GM12878 (cell line): ENCODE results near the gene ZNF483.
A peak's percentile ranks its signal among the peaks of the same experiment; 100 is the strongest.

Source experiments
- BHLHE40 ChIP-seq, 2 experiments: fragments of 450-650 bp in 1 of 2; IDR thresholded peaks; 2 replicates each; pipeline ENCODE4 v1.6.1; 2011 to 2017; ENCODE audit warnings: low read depth in 2 of 2, borderline replicate concordance in 1 of 2, improper control_type of control experiment in 1 of 2, low read length in 1 of 2, mild to moderate bottlenecking in 1 of 2
- EGR1 ChIP-seq, 2 experiments: IDR thresholded peaks; 1 replicate in 1 of 2; 2 replicates in 1 of 2; pipeline ENCODE4 v1.6.1; 2011 to 2012; ENCODE audit warnings: low read depth in 2 of 2, low read length in 2 of 2, borderline replicate concordance in 1 of 2, mild to moderate bottlenecking in 1 of 2, moderate library complexity in 1 of 2
- EZH2 ChIP-seq: IDR thresholded peaks from 2 replicates; pipeline ENCODE4 v1.6.1; 2012; ENCODE audit warnings: low read depth, mild to moderate bottlenecking, control low read depth, inconsistent platforms, low read length, borderline replicate concordance; ENCODE audit not compliant: control insufficient read depth
- IKZF1 ChIP-seq: fragments of 450-650 bp; conservative IDR thresholded peaks from 2 replicates; pipeline ENCODE4 v1.6.1; 2017; ENCODE audit warnings: antibody characterized with exemption, mild to moderate bottlenecking
- MXI1 ChIP-seq: fragments of 150-350 bp; IDR thresholded peaks from 2 replicates; pipeline ENCODE4 v1.6.1; 2011; ENCODE audit warnings: low read depth, mild to moderate bottlenecking, inconsistent platforms, low read length, improper control_type of control experiment
- NRF1 ChIP-seq: conservative IDR thresholded peaks from 2 replicates; pipeline ENCODE4 v1.6.1; 2011; ENCODE audit warnings: mild to moderate bottlenecking, low read depth, low read length, improper control_type of control experiment
- POLR2A ChIP-seq: IDR thresholded peaks from 2 replicates; pipeline ENCODE4 v1.6.1; 2011; ENCODE audit warnings: low read depth, mild to moderate bottlenecking, low read length
- SREBF1 ChIP-seq: IDR thresholded peaks from 2 replicates; pipeline ENCODE4 v1.6.1; 2012; ENCODE audit warnings: mild to moderate bottlenecking, low read length
- TCF12 ChIP-seq: IDR thresholded peaks from 2 replicates; pipeline ENCODE4 v1.6.1; 2011; ENCODE audit warnings: low read depth, mild to moderate bottlenecking, low read length
- TF ChIP-seq, protein P1 (sequence below), 3 experiments: IDR thresholded peaks in 2 of 3; conservative IDR thresholded peaks in 1 of 3; 2 replicates each; pipeline ENCODE4 v1.5.1; 2011; ENCODE audit warnings: low read depth in 3 of 3, low read length in 3 of 3, mild to moderate bottlenecking in 3 of 3, control low read depth in 2 of 3, moderate library complexity in 2 of 3, inconsistent platforms in 1 of 3, mixed read lengths in 1 of 3; ENCODE audit not compliant: control insufficient read depth in 2 of 3, insufficient read depth in 1 of 3; ENCODE audit errors: extremely low read depth in 1 of 3
- TF ChIP-seq, protein P2 (sequence below): fragments of 450-650 bp; conservative IDR thresholded peaks from 2 replicates; pipeline ENCODE4 v1.6.1; 2017; ENCODE audit warnings: mild to moderate bottlenecking, moderate library complexity

DNA sequence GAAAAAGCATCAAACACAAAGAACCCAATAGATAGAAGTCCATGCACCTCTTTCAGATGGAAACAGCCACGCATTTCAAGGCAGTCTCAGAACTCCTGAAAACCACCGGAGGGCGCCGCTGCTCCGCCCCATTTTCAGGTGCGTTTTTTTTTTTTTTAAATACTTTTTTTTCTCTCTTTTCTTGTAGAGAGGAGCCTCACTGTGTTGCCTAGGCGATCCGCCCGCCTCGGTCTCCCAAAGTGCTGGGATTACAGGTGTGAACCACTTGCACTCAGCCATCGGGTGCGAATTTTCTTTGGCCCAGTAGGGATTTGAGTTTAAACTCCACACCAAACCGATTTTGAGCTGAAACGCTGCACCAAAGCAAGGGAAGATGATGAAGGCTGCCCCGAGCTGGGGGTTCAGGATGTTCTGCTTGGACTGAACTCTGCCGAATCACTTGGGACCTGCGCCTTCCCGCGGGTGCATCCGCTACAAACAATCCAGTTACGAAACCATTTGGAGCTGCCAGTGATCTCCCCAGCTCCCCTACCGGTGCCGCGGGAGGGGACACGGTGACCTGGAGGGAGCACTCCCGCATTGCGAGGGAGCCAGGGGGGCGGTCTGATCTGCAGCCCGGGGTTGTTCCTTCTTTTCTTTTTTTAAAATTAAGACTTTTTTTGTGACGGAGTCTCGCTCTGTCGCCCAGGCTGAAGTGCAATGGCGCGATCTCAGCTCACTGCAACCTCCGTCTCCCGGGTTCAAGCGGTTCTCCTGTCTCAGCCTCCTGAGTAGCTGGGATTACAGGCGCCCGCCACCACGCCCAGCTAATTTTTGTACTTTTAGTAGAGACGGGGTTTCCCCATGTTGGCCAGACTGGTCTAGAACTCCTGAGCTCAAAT is 73.1 kb downstream of the ZNF483 start:
- TF ChIP-seq, protein P1, sequence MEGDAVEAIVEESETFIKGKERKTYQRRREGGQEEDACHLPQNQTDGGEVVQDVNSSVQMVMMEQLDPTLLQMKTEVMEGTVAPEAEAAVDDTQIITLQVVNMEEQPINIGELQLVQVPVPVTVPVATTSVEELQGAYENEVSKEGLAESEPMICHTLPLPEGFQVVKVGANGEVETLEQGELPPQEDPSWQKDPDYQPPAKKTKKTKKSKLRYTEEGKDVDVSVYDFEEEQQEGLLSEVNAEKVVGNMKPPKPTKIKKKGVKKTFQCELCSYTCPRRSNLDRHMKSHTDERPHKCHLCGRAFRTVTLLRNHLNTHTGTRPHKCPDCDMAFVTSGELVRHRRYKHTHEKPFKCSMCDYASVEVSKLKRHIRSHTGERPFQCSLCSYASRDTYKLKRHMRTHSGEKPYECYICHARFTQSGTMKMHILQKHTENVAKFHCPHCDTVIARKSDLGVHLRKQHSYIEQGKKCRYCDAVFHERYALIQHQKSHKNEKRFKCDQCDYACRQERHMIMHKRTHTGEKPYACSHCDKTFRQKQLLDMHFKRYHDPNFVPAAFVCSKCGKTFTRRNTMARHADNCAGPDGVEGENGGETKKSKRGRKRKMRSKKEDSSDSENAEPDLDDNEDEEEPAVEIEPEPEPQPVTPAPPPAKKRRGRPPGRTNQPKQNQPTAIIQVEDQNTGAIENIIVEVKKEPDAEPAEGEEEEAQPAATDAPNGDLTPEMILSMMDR (IDR thresholded peaks at IDR 0.05 in 2 of 3, conservative IDR thresholded peaks at IDR 0.05 in 1 of 3; ENCODE audit: control insufficient read depth in 2 of 3, extremely low read depth in 1 of 3, insufficient read depth in 1 of 3, low read depth in 3 of 3, low read length in 3 of 3), result peak; percentile 52 to 67 (median 54); a peak in 5 of 6 replicates
- TF ChIP-seq, protein P2, sequence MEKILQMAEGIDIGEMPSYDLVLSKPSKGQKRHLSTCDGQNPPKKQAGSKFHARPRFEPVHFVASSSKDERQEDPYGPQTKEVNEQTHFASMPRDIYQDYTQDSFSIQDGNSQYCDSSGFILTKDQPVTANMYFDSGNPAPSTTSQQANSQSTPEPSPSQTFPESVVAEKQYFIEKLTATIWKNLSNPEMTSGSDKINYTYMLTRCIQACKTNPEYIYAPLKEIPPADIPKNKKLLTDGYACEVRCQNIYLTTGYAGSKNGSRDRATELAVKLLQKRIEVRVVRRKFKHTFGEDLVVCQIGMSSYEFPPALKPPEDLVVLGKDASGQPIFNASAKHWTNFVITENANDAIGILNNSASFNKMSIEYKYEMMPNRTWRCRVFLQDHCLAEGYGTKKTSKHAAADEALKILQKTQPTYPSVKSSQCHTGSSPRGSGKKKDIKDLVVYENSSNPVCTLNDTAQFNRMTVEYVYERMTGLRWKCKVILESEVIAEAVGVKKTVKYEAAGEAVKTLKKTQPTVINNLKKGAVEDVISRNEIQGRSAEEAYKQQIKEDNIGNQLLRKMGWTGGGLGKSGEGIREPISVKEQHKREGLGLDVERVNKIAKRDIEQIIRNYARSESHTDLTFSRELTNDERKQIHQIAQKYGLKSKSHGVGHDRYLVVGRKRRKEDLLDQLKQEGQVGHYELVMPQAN, result no peak
- TF ChIP-seq POLR2A (no peak), NRF1 (no peak), IKZF1 (no peak), EGR1 (IDR thresholded peaks at IDR 0.05; ENCODE audit: borderline replicate concordance in 1 of 2, low read depth in 2 of 2, low read length in 2 of 2) (no peak), SREBF1 (no peak), TCF12 (no peak), EZH2 (no peak), BHLHE40 (IDR thresholded peaks at IDR 0.05; ENCODE audit: borderline replicate concordance in 1 of 2, low read depth in 2 of 2, low read length in 1 of 2) (no peak), MXI1 (no peak)
